ENCODE results near the gene EIF2S2.

- TF ChIP-seq ZNF580 (tag by site-specific recombination; IDR thresholded peaks at IDR 0.05) (no peak), SP2 (tag by site-specific recombination; IDR thresholded peaks at IDR 0.05) (no peak), CTCF (tag by site-specific recombination; IDR thresholded peaks at IDR 0.05) (no peak), ZNF138 (tag by site-specific recombination; IDR thresholded peaks at IDR 0.05; ENCODE audit: borderline replicate concordance) (no peak), ATF2 (tag by site-specific recombination; IDR thresholded peaks at IDR 0.05; ENCODE audit: low read depth) (no peak)
Observed at GRCh38 chr20:34083781-34084180, 28.3 kb downstream of the EIF2S2 start.

All from HEK293 (cell line).